ENCODE results near the gene PDE3B.

DNA sequence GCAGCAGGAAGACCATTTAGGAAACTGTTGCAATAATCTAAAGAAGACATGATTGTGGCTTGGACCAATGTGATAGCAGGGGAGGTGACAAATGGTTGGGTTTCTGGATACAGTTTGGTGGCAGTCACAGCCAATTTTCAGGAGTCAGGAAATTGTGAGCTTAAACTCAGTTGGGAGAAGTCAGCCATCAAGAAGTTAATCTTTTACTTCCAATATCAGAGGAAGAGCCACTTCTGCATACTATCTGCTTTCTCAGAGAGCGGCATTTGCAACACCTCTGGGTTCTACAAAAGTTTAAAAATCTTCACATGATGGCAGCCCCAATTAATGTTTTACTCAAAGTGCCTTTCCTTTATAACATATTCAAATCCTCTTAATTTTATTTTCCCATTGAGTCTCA lies 33.7 kb upstream of the PDE3B start:
- TF ChIP-seq, protein P1, sequence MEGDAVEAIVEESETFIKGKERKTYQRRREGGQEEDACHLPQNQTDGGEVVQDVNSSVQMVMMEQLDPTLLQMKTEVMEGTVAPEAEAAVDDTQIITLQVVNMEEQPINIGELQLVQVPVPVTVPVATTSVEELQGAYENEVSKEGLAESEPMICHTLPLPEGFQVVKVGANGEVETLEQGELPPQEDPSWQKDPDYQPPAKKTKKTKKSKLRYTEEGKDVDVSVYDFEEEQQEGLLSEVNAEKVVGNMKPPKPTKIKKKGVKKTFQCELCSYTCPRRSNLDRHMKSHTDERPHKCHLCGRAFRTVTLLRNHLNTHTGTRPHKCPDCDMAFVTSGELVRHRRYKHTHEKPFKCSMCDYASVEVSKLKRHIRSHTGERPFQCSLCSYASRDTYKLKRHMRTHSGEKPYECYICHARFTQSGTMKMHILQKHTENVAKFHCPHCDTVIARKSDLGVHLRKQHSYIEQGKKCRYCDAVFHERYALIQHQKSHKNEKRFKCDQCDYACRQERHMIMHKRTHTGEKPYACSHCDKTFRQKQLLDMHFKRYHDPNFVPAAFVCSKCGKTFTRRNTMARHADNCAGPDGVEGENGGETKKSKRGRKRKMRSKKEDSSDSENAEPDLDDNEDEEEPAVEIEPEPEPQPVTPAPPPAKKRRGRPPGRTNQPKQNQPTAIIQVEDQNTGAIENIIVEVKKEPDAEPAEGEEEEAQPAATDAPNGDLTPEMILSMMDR (IDR thresholded peaks at IDR 0.05) = no peak
- no peak for TF ChIP-seq POLR2A (IDR thresholded peaks at IDR 0.05)
